ENCODE results near the gene CECR2. TPM values are rescaled to one million over a fixed set of nuclear protein-coding genes. Genes with fewer than 3 reads are reported as not detected.

CECR2 gene
- total RNA-seq, 1 experiment from 2014 or later = not detected

- no peak for TF ChIP-seq EZH2phosphoT487 (IDR thresholded peaks at IDR 0.05; ENCODE audit: borderline replicate concordance, low read length)
- TF ChIP-seq EZH2 (IDR thresholded peaks at IDR 0.05; ENCODE audit: low read length, unreplicated experiment) = no peak
- TF ChIP-seq CTCF (conservative IDR thresholded peaks at IDR 0.05; ENCODE audit: low read depth, low read length) = no peak
- Histone ChIP-seq H3K9me3 (ENCODE audit: low read length) (no peaks in the 10 kb centered on the region), H2AFZ (ENCODE audit: low read length) (peak overlapping the region; percentile 76), H3K27me3 (ENCODE audit: low read length) (no peaks in the 10 kb centered on the region), H3K9ac (ENCODE audit: low read length) (peak overlapping the region; percentile 39), H3K36me3 (ENCODE audit: low read depth, low read length) (no peaks in the 10 kb centered on the region), H3K4me3 (ENCODE audit: low read length) (peak overlapping the region; percentile 63), H3K4me2 (ENCODE audit: low read length) (peak overlapping the region; percentile 79), H3K4me1 (ENCODE audit: insufficient read depth, low read length) (peaks cover 9% of the 10 kb centered on the region; the same call in 1 of the 2 replicates), H3K9me2 (replicated peaks; ENCODE audit: low read length) (no peaks in the 10 kb centered on the region), H3K27ac (ENCODE audit: low read length) (peak overlapping the region; percentile 51), H4K20me1 (ENCODE audit: low read length) (no peaks in the 10 kb centered on the region), H3K79me2 (ENCODE audit: low read length) (no peaks in the 10 kb centered on the region), H3F3A (ENCODE audit: low read length, unreplicated experiment) (no peaks in the 10 kb centered on the region)
- intact Hi-C loops (cut with micrococcal nuclease) = no loop called here
- DNase-seq (peak; percentile 17), ATAC-seq (peak; percentile 28; the same call in 1 of the 2 replicates)
- ChIA-PET CTCF (no interaction called here), POLR2A (ENCODE audit: unreplicated experiment) (no interaction called here)
- BruUV-seq (replicated peaks) = no TSS peak
Measured at GRCh38 chr22:17569971-17570511, 200.8 kb downstream of the CECR2 start.

DNA sequence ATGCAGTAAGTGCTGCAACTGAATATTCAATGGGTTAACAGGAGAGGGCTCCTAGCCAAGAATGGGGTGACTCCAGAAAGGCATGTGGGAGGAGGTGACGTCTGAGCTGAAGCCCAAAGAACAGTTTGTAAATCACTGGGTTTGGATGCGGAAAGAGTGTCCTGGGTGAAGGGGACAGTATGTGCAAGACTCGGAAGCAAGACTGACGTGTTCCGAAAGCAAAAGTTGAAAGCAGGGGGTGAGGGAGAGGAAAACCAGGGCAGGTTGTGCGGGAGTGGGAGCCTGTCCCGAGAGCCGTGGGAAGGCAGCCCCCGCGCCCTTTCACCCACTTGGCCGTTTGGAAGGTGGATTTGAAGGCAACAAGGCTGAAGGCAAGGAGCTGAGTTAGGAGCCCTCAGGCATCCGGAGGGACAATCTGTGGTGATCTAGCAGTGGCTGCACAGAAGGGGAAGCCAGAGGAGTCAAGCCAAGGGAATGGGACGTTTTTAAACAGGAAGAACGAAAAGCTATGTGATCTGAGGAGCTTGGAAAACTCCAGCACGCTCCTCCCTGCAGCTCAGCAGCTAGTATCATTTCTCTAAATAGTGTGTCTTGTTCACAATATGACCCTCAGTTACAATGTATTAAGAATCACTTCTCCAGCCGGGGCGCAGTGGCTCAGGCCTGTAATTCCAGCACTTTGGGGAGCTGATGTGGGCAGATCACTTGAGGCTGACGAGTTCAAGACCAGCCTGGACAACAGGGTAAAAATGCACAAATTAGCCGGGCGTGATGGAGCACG lies 201.8 kb downstream of the CECR2 start:
- CTCF ChIA-PET = no interaction called here
- TF ChIP-seq CTCF (conservative IDR thresholded peaks at IDR 0.05; ENCODE audit: low read depth, low read length) = no peak
- TF ChIP-seq EZH2phosphoT487 (IDR thresholded peaks at IDR 0.05; ENCODE audit: borderline replicate concordance, low read length) = no peak
- TF ChIP-seq EZH2 (IDR thresholded peaks at IDR 0.05; ENCODE audit: low read length, unreplicated experiment) = no peak
- intact Hi-C loops (cut with micrococcal nuclease) = no loop called here
- POLR2A ChIA-PET (ENCODE audit: unreplicated experiment) = no interaction called here
- Histone ChIP-seq H3K79me2 (ENCODE audit: low read length) (no peaks in the 10 kb centered on the region), H3K4me3 (ENCODE audit: low read length) (no peak overlapping the region), H3K27ac (ENCODE audit: low read length) (no peak overlapping the region), H3K9me2 (replicated peaks; ENCODE audit: low read length) (no peaks in the 10 kb centered on the region), H3K27me3 (ENCODE audit: low read length) (no peaks in the 10 kb centered on the region), H3F3A (ENCODE audit: low read length, unreplicated experiment) (no peaks in the 10 kb centered on the region), H3K9me3 (ENCODE audit: low read length) (no peaks in the 10 kb centered on the region), H2AFZ (ENCODE audit: low read length) (no peak overlapping the region), H3K36me3 (ENCODE audit: low read depth, low read length) (no peaks in the 10 kb centered on the region), H4K20me1 (ENCODE audit: low read length) (no peaks in the 10 kb centered on the region), H3K4me2 (ENCODE audit: low read length) (no peak overlapping the region), H3K4me1 (ENCODE audit: insufficient read depth, low read length) (peaks cover 16% of the 10 kb centered on the region; the same call in 1 of the 2 replicates), H3K9ac (ENCODE audit: low read length) (no peak overlapping the region)
- no TSS peak for BruUV-seq (replicated peaks)
- ATAC-seq (no peak), DNase-seq (no peak)

DNA sequence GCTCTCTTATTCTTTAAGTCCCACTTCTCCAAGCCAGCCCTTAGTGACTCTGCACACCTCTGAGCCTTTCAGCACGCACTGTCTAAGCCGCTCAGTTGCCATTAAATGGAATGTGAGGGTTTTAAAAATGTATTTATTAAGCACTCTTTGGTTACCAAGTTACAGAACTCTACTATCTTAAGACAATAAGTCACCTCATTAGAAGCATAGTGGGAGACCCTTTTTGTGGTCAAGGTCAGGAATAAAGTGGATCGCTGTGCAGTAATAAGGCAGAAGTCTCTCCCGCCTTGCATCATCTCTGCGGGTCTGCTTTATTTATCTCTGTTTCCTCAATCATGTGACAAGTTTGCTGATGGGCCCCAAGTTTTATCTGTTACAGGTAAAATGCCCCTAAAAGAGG lies 205.9 kb downstream of the CECR2 start:
- no peaks in the 10 kb centered on the region for H3K36me3 ChIP-seq (ENCODE audit: low read depth, low read length)
- H3K79me2 ChIP-seq (ENCODE audit: low read length) = no peaks in the 10 kb centered on the region
- no peak for ATAC-seq
- no peak for DNase-seq
- no peak overlapping the region for H3K4me2 ChIP-seq (ENCODE audit: low read length)
- H3K4me1 ChIP-seq (ENCODE audit: insufficient read depth, low read length) = peaks cover 17% of the 10 kb centered on the region; the same call in 1 of the 2 replicates
- no peak overlapping the region for H3K9ac ChIP-seq (ENCODE audit: low read length)
- no TSS peak for BruUV-seq (replicated peaks)
- H3K27ac ChIP-seq (ENCODE audit: low read length) = no peak overlapping the region
- TF ChIP-seq EZH2 (IDR thresholded peaks at IDR 0.05; ENCODE audit: low read length, unreplicated experiment) (no peak), EZH2phosphoT487 (IDR thresholded peaks at IDR 0.05; ENCODE audit: borderline replicate concordance, low read length) (no peak), CTCF (conservative IDR thresholded peaks at IDR 0.05; ENCODE audit: low read depth, low read length) (no peak)
- no peaks in the 10 kb centered on the region for H3K27me3 ChIP-seq (ENCODE audit: low read length)
- H3K9me2 ChIP-seq (replicated peaks; ENCODE audit: low read length) = no peaks in the 10 kb centered on the region
- CTCF ChIA-PET = no interaction called here
- no peaks in the 10 kb centered on the region for H4K20me1 ChIP-seq (ENCODE audit: low read length)
- intact Hi-C loops (cut with micrococcal nuclease) = no loop called here
- POLR2A ChIA-PET (ENCODE audit: unreplicated experiment) = no interaction called here
- H3F3A ChIP-seq (ENCODE audit: low read length, unreplicated experiment) = no peaks in the 10 kb centered on the region
- H3K4me3 ChIP-seq (ENCODE audit: low read length) = no peak overlapping the region
- no peaks in the 10 kb centered on the region for H3K9me3 ChIP-seq (ENCODE audit: low read length)
- no peak overlapping the region for H2AFZ ChIP-seq (ENCODE audit: low read length)
